CD14-positive monocyte (primary cell): ENCODE data around the gene RITA1. TPM values are rescaled to one million over a fixed set of nuclear protein-coding genes. Genes with fewer than 3 reads are reported as not detected.

Experiments used
- DNase-seq, 3 donors: peaks; one replicate each; pipeline ENCODE4 v3.0.0-alpha.2; 2011 to 2022
- H2AFZ ChIP-seq: 2 replicates; pipeline ENCODE4 v1.6.0; 2012; ENCODE audit warnings: mild to moderate bottlenecking, low read depth, low read length, inconsistent platforms; ENCODE audit not compliant: insufficient read depth, poor library complexity, severe bottlenecking
- H3K27ac ChIP-seq, 2 donors: 1 replicate in 1 of 2; 2 replicates in 1 of 2; pipeline ENCODE4 v1.5.1; 2012 to 2013; ENCODE audit warnings: low read length in 2 of 2, control low read depth in 1 of 2, inconsistent platforms in 1 of 2, low read depth in 1 of 2, mild to moderate bottlenecking in 1 of 2
- H3K27me3 ChIP-seq, 2 donors: one replicate each; pipeline versions ENCODE4 v1.6.0 to v1.6.1; 2011 to 2013; ENCODE audit warnings: low read length in 2 of 2; ENCODE audit not compliant: control insufficient read depth in 2 of 2, insufficient read depth in 2 of 2
- H3K36me3 ChIP-seq, 2 donors: replicated peaks in 1 of 2; 1 replicate in 1 of 2; 2 replicates in 1 of 2; pipeline versions ENCODE4 v1.5.1 to v1.6.1; 2012 to 2013; ENCODE audit warnings: low read length in 2 of 2, control low read depth in 1 of 2, inconsistent platforms in 1 of 2, mild to moderate bottlenecking in 1 of 2; ENCODE audit not compliant: insufficient read depth in 2 of 2, control insufficient read depth in 1 of 2
- H3K4me1 ChIP-seq, 2 donors: 1 replicate in 1 of 2; 2 replicates in 1 of 2; pipeline versions ENCODE4 v1.5.1 to v1.6.1; 2012 to 2013; ENCODE audit warnings: low read length in 2 of 2, control low read depth in 1 of 2, inconsistent platforms in 1 of 2, mild to moderate bottlenecking in 1 of 2, moderate library complexity in 1 of 2; ENCODE audit not compliant: insufficient read depth in 2 of 2, control insufficient read depth in 1 of 2
- H3K4me2 ChIP-seq: replicated peaks from 2 replicates; pipeline ENCODE3; 2012; ENCODE audit warnings: low read length, moderate library complexity, mild to moderate bottlenecking; ENCODE audit not compliant: poor library complexity, severe bottlenecking; ENCODE audit errors: extremely low read depth
- H3K4me3 ChIP-seq, 3 experiments: fragments of 200-600 bp in 1 of 3; sonication (generic) in 1 of 3; replicated peaks in 1 of 3; 1 replicate in 2 of 3; 2 replicates in 1 of 3; pipeline ENCODE4 v1.5.1; 2011 to 2013; ENCODE audit warnings: low read length in 3 of 3, mild to moderate bottlenecking in 3 of 3, control low read depth in 2 of 3, low read depth in 2 of 3, inconsistent platforms in 1 of 3, moderate library complexity in 1 of 3
- H3K79me2 ChIP-seq: 2 replicates; pipeline ENCODE4 v1.6.0; 2012; ENCODE audit warnings: mild to moderate bottlenecking, control low read depth, inconsistent platforms, low read length, moderate library complexity; ENCODE audit not compliant: insufficient read depth
- H3K9ac ChIP-seq: 2 replicates; pipeline ENCODE4 v1.6.0; 2017; ENCODE audit warnings: low read length, mild to moderate bottlenecking; ENCODE audit not compliant: insufficient read depth, poor library complexity, severe bottlenecking
- H3K9me3 ChIP-seq, 2 donors: replicated peaks in 1 of 2; 1 replicate in 1 of 2; 2 replicates in 1 of 2; pipeline versions ENCODE4 v1.5.1 to v1.6.1; 2012 to 2013; ENCODE audit warnings: low read length in 2 of 2, control low read depth in 1 of 2; ENCODE audit not compliant: control insufficient read depth in 1 of 2, insufficient read depth in 1 of 2
- H4K20me1 ChIP-seq: 2 replicates; pipeline ENCODE4 v1.6.0; 2012; ENCODE audit warnings: mild to moderate bottlenecking, low read length, control low read depth, moderate library complexity; ENCODE audit not compliant: insufficient read depth
- H3K27ac Mint-ChIP-seq, 7 donors: one replicate each; pipeline ENCODE4 v1.8.0; 2020; ENCODE audit warnings: mild to moderate bottlenecking in 7 of 7, mixed read lengths in 7 of 7, moderate library complexity in 6 of 7, inconsistent platforms in 2 of 7
- H3K27me3 Mint-ChIP-seq, 3 donors: one replicate each; pipeline ENCODE4 v1.8.0; 2021 to 2022; ENCODE audit warnings: low read depth in 3 of 3, mild to moderate bottlenecking in 3 of 3, mixed read lengths in 3 of 3, moderate library complexity in 3 of 3, inconsistent platforms in 1 of 3
- H3K36me3 Mint-ChIP-seq, 2 donors: one replicate each; pipeline ENCODE4 v1.8.0; 2020; ENCODE audit warnings: mixed read lengths in 2 of 2, inconsistent platforms in 1 of 2, mild to moderate bottlenecking in 1 of 2
- H3K4me1 Mint-ChIP-seq: one replicate; pipeline ENCODE4 v1.8.0; 2020; ENCODE audit warnings: mild to moderate bottlenecking, mixed read lengths
- H3K4me3 Mint-ChIP-seq, 2 donors: one replicate each; pipeline ENCODE4 v1.8.0; 2020; ENCODE audit warnings: mild to moderate bottlenecking in 2 of 2, mixed read lengths in 2 of 2, moderate library complexity in 1 of 2
- H3K9me3 Mint-ChIP-seq, 7 donors: one replicate each; pipeline ENCODE4 v1.8.0; 2020 to 2022; ENCODE audit warnings: mixed read lengths in 7 of 7, mild to moderate bottlenecking in 6 of 7, moderate library complexity in 6 of 7, inconsistent platforms in 2 of 7
- CTCF ChIP-seq: fragments of 200-600 bp; IDR thresholded peaks from one replicate; pipeline ENCODE4 v1.8.0; 2022; ENCODE audit warnings: antibody characterized with exemption, mild to moderate bottlenecking
- WGBS: methylation state at CpG from one replicate; pipeline ENCODE4 v1.1.5; 2013; ENCODE audit warnings: missing lambda C conversion rate; ENCODE audit not compliant: insufficient coverage; 5-methylcytosine and 5-hydroxymethylcytosine counted together
- intact Hi-C, 2 donors: fragments of 100-400 bp; cut with micrococcal nuclease; formaldehyde crosslinking; loops; one replicate each; pipeline versions ENCODE4 v1.15.0 to v1.15.1; 2023
- polyA plus RNA-seq, 3 donors: library from polyadenylated mRNA; depleted of rRNA in 1 of 3; unstranded in 2 of 3; stranded (reverse) in 1 of 3; fragments of 300-500 nt in 2 of 3; fragments of >200 nt in 1 of 3; fragmentation: Illumina TruSeq in 2 of 3; gene quantifications; 1 replicate in 2 of 3; 2 replicates in 1 of 3; pipeline ENCODE4 v1.2.3, GENCODE V29; 2012 to 2021

Gene RITA1
- polyA plus RNA-seq, 3 donors, result 4.9 to 17.6 (median 16.4) TPM

- H3K4me1 Mint-ChIP-seq, result peaks cover 50% of the 10 kb centered on the region
- no peaks in the 10 kb centered on the region for H3K36me3 ChIP-seq
- H3K4me3 ChIP-seq, result peak within 1 kb of the TSS; percentile 92 to 98 (median 93)
- H3K4me3 Mint-ChIP-seq, result peak within 1 kb of the TSS; percentile 89 to 96
- intact Hi-C loops, result no loop called here
- peak; percentile 20 for TF ChIP-seq CTCF
- WGBS, result under 1% methylated on average over 63 of the region's 68 CpGs
- H3K27ac ChIP-seq, result peak within 1 kb of the TSS; percentile 73 to 83
- H3K27ac Mint-ChIP-seq, result peak within 1 kb of the TSS; percentile 88 to 98 (median 92)
- no peaks in the 10 kb centered on the region for H3K9me3 Mint-ChIP-seq
- peak within 1 kb of the TSS; percentile 91 for H3K4me2 ChIP-seq
- H3K9ac ChIP-seq, result peak within 1 kb of the TSS; percentile 77
- H3K4me1 ChIP-seq, result peaks cover 60 to 68% of the 10 kb centered on the region in 2 donors
- H4K20me1 ChIP-seq, result no peaks in the 10 kb centered on the region
- peak; percentile 100 for DNase-seq
- peaks cover 0 to 5% of the 10 kb centered on the region in 2 donors for H3K36me3 Mint-ChIP-seq
- H3K79me2 ChIP-seq, result peaks cover 57% of the 10 kb centered on the region
- no peaks in the 10 kb centered on the region for H3K27me3 ChIP-seq
- no peaks in the 10 kb centered on the region for H3K27me3 Mint-ChIP-seq
- H2AFZ ChIP-seq, result peak within 1 kb of the TSS; percentile 58
- no peaks in the 10 kb centered on the region for H3K9me3 ChIP-seq
These were observed 35.9 kb downstream of the RITA1 start, which contains the start of gene TPCN1 for GRCh38 chr12:113221181-113221996. TPCN1 (plus strand) TSS chr12:113221464; CDS start chr12:113226853, 5,389 bp downstream.

- TF ChIP-seq CTCF, result no peak
- Histone ChIP-seq H3K9me3 (no peaks in the 10 kb centered on the region), H3K79me2 (peaks cover 64% of the 10 kb centered on the region), H3K4me3 (peak overlapping the region; percentile 92 to 98 (median 93)), H4K20me1 (no peaks in the 10 kb centered on the region), H3K4me2 (peak overlapping the region; percentile 91), H3K9ac (peak overlapping the region; percentile 77), H3K36me3 (no peaks in the 10 kb centered on the region), H3K27me3 (no peaks in the 10 kb centered on the region), H2AFZ (peak overlapping the region; percentile 45), H3K4me1 (peaks cover 60 to 68% of the 10 kb centered on the region in 2 donors), H3K27ac (peak overlapping the region; percentile 73 to 83)
- intact Hi-C loops, result loop anchor here in 1 of 2 donors (2.0 kb wide), 1 partner anchor 15 kb away; no protein-coding TSS in a partner anchor
- DNase-seq, result peak in 2 of 3 donors; percentile 22 to 32
- Mint-ChIP-seq H3K27me3 (no peaks in the 10 kb centered on the region), H3K4me3 (peak overlapping the region; percentile 89 to 96), H3K9me3 (no peaks in the 10 kb centered on the region), H3K36me3 (peaks cover 4 to 10% of the 10 kb centered on the region in 2 donors), H3K27ac (peak overlapping the region; percentile 88 to 98 (median 92)), H3K4me1 (peaks cover 49% of the 10 kb centered on the region)
- WGBS, result 20% methylated on average over 6 of the region's 12 CpGs
These were observed 36.6 kb downstream of the RITA1 start for GRCh38 chr12:113221997-113222729.
